ENCODE results near the gene ZFP69B. TPM values are rescaled to one million over a fixed set of nuclear protein-coding genes. Genes with fewer than 3 reads are reported as not detected.
A peak's percentile ranks its signal among the peaks of the same experiment; 100 is the strongest.

The ZFP69B gene
- 4.6 TPM for polyA plus RNA-seq (2013, experiment 1 of 2; ENCODE audit: insufficient read length)
- polyA plus RNA-seq (2013, experiment 2 of 2; ENCODE audit: insufficient read length), result 4.5 TPM

DNA sequence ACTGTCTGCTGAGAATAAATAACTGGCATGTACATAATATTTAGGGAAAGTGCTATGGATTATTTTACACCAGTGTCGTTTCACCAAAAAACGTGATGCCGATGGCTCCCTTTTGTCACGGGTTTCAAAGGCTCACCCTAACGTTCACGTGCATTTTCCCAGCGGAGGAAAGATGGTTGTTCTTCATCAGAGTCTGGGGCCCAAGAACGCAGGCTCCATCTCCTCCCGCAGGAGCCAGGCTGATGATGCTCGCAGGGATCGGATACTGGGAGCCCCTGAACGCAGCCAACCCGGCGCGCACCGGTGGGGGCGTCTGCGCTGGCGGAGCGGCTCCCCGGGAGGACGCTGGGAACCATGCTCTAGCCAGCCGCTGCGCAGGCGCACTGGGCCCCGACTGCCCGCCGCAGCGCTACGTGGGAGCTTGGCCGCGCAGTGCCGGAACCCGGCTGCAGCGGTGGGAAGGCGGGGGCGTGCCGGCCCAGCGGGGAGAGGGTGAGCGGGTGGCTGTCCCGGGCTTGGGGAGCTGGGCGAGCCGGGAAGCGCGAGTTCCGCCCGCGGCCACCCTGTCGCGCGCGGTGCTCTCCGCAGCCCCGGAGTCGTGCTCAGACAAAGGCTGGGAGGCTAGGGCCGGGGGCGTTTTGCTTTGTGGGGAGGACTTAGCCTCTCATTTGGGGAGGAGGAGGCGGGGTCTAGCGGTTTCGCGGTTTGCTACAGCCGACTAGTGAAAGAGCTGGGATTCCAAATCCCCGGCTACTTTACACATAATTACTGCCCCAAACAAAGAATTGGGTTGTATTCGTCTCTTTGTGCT, at the start of gene ZFP69B:
TSS of gene ZFP69B (plus strand) at position 793 of the 811 bp plus-strand sequence. CDS start 486 bp downstream, outside the sequence.
- DNase-seq, result peak; percentile 93

DNA sequence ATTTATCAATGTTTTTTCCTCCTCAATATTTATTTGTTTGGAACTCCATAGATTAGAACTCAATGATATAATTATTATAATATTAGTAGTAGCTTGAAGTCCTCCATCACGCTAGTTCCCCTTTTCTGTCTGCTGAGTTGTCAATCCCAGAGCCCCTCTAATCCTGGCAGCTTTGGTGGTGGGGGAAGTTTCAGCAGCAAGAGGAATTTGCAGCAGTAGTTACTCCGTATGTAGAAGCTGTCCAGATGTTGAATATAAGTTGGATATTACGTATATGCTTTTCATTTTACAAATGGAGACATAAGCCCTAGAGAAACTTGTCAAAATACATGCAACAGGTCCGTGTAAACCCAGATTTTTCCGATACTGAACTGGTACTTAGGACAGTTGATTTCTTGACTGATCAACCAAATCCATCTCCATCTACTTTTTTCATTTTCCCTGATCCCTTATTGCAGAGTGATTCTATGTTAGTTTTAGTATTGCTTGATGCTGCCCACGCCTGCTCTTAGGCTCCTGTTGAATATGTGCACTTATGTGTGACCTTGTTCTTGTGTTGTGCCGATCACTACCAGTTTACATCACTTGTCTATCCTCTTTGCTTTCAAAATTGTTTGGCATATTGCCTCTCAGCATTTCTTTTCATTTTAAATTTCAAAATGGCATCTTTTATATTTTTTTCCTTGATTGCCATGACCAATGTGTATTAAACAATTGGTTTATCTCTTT, 48.6 kb upstream of the ZFP69B start:
- no peak for DNase-seq

DNA sequence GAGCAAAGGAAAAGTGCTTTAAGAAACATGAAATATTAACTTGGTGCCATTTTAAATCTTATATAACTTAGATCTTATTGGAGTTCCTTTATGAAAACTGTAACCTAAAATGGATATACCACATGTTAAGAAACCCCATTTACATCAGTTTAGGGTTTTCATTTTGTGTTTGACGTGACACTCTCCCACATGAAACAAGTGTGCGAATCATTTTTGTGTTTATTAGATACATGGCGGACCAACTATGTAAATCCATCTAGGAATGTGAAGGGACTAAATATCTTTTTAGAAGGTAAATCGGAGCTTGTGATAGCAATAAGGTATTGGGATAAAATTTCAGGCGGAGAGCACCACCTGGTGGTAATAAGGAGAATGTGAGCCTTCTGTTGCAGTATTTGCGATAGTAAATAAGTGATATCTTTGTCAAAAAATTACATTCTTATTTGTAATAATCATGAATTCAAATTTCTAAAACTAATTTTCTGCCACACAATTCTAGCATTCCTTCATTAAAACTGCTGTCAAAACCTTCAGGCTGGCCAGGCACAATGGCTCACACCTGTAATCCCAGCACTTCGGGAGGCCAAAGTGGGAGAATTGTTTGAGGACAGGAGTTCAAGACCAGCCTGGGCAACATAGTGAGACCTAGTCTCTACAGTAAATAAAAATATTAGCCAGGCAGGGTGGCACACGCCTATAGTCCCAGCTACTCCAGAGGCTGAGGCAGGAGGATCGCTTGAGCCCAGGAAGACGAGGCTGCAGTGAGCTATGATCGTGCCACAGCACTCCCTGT, 45.4 kb upstream of the ZFP69B start:
- DNase-seq, result peak; percentile 59

DNA sequence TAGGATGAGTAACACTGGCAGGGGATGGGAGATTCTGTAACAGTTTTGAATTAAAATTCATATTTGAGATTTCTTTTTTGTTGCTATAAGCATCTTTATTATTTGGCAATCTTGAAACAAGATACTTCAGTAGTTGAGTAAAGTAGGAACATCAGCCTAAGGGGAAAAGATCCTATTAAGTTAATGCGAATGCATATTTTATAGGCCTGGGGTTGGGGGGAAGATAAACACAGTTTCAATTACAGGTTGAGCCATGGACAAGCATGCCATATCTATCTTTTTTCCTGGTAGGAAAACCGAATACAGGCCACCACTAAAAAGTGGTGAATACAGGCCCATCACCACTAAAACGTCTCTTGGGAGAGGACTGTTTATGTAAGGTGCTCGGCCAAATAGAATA, 44.5 kb upstream of the ZFP69B start:
- DNase-seq, result no peak

DNA sequence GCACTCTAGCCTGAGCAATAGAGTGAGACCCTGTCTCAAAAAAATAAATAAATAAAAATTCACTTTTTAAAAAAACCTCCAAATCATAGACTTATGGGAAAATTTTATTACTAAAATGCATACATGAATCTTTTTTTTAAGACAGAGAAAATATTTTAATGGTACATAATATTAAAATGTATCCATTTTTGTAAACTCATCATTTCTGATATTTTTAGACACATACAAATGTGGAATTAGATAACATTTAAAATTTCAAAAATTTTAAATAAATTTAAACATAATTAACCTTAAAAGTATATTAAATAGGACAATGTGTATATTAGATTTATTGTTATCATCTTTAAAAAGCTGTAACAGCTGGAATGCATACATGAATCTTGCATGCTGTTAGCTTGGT, 42.8 kb upstream of the ZFP69B start:
- no peak for DNase-seq

GRCh38 chr1:40409467-40409866, 40.8 kb upstream of the ZFP69B start:
- DNase-seq, result no peak

- no peak for DNase-seq
Measured at GRCh38 chr1:40411294-40411693, 39.0 kb upstream of the ZFP69B start.

DNA sequence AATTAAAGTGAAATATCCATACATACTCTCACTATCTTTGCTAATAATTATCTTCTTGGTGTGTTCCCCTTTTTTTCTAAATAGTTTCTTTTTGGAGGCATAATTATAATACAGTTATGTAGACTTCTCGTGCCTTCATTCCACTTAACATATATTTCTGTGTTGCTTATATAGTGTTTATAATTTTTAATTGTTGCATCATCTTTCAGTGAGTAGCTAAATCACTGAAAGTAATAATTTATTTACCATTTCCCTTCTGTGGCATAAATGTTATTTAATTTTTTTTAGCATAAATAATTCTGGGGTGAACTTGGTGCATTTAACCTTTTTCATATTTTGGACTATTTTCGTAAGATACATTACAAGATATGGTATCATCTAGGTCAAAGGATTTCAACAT, 38.4 kb upstream of the ZFP69B start:
- no peak for DNase-seq

DNA sequence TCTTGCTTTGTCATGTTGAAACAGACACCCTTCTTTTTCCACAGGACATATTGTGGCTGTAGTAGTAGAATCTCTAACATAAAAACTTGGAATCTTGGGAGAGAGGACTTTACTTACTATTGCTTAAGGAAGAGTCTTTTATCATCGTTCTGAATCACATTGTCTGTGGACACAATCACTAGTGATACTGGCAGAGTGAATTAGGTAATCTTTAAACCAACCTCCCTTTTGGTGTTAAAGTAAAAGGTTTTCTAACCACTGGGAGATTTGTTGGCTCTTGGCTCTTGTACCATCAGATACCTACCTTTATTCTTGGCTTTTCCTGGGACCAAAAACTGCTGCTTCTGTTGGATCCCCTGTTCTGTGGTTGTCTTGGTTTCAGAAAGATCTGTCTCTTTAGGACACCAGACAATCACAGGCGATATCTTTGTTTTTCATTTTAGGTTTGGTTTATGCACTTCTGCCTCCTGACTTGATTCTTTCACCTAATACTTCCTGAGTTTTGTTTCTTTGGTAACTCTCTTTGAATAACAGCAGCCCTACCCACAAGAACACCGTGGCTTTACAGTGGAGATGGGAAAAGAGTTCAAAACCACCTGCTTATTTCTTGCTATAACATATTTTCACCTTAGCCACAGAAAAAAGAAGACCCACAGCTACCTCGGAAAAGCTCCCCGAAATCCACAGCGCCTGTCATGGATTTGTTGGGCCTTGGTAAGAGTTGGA, 36.6 kb upstream of the ZFP69B start:
- no peak for DNase-seq

DNA sequence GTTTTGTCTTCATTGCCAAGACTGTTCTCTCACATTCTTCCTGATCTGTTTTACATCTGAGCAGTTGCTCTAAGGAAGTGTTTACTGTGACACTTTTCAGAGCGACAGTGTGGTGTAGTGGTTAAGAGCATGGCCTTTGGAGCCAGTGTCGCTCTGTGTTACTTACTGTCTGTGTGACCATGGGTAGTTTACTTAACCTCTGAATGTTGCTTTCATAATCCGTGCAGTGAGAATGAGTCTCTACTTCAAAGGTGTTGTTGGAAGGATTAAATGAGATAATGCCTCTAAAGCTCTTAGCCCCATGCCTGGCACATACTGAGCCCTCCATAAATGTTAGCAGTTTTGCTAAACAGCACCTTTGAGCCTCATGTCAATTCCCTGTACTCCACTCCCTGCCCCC, 35.9 kb upstream of the ZFP69B start:
- DNase-seq, result no peak

DNA sequence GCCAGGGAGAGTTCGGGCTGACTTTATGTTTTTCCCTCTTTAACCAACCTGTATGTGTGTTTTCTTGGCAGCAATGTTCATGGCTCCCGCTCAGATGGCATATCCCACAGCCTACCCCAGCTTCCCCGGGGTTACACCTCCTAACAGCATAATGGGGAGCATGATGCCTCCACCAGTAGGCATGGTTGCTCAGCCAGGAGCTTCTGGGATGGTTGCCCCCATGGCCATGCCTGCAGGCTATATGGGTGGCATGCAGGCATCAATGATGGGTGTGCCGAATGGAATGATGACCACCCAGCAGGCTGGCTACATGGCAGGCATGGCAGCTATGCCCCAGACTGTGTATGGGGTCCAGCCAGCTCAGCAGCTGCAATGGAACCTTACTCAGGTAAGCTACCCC, 33.6 kb upstream of the ZFP69B start:
- no peak for DNase-seq

GRCh38 chr1:40421431-40422384, 28.6 kb upstream of the ZFP69B start:
- peak; percentile 21 for DNase-seq

- no peak for DNase-seq
Measured at GRCh38 chr1:40422630-40423263, 27.5 kb upstream of the ZFP69B start.

- no peak for DNase-seq
Measured at GRCh38 chr1:40423264-40423642, 27.0 kb upstream of the ZFP69B start.

GRCh38 chr1:40423951-40424618, 26.2 kb upstream of the ZFP69B start:
- DNase-seq, result no peak

- no peak for DNase-seq
Measured at GRCh38 chr1:40425198-40425597, 25.1 kb upstream of the ZFP69B start.

DNA sequence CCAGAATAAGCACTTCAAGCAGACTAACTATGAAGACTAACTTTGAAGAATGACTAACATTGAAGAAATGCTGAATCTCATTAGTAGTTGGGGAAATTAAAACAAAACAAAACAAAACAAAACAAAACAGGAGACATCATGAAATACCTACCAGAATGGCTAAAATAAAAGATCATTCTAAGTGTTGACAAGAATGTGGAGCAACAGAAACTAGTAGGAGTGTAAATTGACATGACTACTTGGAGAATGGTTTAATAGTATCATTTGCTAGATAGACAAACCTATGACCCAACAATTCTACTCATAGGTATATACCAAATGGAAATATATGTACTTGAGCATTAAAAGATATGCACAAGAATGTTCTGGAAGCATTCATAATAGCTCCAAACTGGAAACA, 18.9 kb upstream of the ZFP69B start:
- DNase-seq, result no peak

DNA sequence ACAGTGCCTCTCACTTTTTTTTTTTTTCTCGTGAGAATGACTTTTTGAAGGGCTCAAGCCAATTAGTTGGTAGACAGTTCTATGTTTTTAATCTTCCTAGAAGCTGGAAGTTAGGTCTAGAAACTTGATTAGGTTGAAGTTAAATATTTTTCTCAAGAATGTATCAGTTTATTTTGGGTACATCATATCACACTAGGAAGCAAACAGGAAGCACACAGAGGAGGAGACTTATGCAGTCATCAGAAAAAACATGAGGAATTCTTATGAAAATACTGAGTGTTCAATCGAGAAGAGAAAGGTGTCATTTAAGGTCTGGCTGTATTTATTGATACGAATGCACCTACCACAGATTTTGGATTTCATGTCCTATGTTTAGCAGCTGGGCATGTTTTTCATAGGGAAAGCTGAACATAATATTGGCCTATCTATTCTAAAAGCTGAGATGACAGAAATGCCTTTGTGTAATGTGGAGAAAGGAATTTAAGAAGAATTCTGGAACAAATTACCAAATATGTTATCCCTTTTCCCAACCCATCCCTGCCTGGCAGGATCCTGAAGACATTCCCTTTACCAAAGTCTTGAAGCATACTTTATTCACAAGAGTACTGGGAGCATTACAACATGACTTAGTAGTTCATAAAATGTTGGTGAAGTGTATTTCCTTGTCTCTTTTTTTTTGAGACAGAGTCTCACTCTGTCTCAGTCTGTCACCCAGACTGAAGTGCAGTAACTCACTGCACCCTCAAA, 17.5 kb upstream of the ZFP69B start:
- DNase-seq, result peak; percentile 13

- no peak for DNase-seq
Measured at GRCh38 chr1:40435471-40435870, 14.8 kb upstream of the ZFP69B start.

Measured in fibroblast of skin of abdomen (primary cell).